HG03095 (cell line): Measurements from ENCODE around the gene SEMA5A.
"Not testable (repeated sequence)": the region's sequence is repeated elsewhere in the genome, so short reads cannot be mapped to it uniquely, and the experiment has no call there.

ENCODE experiments used
- ATAC-seq: cut with Tn5 transposase; IDR thresholded peaks from one replicate; pipeline ENCODE4 v1.9.1; 2021; ENCODE audit warnings: moderate library complexity; ENCODE audit not compliant: unreplicated experiment

Gene SEMA5A

DNA sequence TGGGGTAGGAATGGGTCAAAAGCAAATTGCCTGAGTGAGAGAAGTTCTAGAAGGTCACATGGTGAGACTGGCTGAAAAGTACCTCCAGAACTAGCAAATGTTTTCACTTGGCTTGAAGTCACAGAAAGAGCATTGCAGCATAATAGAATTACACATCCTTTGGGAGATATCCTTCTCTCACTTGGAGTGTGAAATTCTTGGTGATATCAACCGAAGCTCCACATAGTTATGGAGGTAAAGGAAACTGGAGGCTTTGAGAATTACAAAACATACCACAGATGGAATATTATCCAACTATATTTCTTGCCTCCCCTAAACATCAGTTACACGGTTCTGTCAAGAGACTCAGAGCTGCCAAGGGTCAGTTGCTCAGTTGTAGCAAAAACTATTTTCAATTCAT is 182.4 kb downstream of the SEMA5A start:
- ATAC-seq = peak; percentile 9

DNA sequence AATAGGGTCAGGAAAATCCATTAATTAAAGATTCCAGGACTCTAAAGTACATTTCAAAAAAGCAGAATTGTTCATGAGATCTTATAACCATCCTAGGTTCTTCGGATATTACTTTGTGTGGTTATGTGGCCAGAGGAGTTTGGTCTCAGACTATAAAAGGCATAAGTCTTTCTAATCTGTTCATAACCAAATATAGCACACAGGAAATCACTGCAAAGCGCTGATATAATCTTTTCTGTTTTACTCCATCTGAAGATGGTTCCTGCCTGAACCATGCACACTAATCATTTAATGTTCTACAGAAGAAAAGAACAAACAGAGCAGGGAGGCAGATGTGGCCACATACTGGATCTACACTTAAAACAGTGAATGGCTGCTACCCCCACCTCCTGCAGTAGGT is 182.8 kb downstream of the SEMA5A start:
- ATAC-seq = peak; percentile 58

DNA sequence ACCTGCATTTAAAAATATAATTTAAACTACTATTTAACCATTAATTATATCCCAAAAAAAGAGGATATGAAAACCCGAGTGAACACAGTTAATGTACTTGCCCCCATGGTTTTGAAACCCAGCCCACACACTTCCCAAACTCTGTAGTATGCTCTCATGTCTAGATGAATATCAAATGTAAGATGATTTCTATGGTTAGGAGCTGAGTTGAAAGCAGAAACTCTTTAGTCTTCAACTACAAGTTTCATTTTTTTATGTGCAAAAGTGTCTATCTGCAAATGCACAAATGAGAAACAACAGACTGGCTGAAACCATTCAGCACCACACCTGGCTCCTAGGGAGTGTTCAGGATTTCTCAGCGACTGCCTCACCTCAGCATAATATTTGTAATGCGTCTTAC is 183.3 kb downstream of the SEMA5A start:
- peak; percentile 64 for ATAC-seq

DNA sequence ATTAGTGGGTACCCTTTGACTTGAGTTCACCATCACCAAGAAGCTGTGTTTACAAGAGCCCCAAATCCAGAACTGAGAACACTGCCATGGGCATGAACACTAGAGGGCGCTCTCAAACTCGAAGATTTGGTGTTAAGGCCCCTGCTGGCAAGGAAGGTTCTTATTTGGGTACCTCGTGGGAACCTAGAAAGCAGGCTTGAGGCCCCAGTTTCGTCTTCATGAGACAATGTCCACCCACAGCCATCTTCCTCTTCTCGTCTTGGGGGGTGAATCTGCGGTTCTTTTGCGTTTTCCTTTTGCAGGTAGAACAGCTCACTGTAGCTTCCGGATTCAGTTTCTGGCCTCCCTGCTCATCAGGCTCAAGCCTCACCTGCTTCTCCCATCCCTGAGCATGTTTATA is 184.0 kb downstream of the SEMA5A start:
- ATAC-seq = peak; percentile 58

DNA sequence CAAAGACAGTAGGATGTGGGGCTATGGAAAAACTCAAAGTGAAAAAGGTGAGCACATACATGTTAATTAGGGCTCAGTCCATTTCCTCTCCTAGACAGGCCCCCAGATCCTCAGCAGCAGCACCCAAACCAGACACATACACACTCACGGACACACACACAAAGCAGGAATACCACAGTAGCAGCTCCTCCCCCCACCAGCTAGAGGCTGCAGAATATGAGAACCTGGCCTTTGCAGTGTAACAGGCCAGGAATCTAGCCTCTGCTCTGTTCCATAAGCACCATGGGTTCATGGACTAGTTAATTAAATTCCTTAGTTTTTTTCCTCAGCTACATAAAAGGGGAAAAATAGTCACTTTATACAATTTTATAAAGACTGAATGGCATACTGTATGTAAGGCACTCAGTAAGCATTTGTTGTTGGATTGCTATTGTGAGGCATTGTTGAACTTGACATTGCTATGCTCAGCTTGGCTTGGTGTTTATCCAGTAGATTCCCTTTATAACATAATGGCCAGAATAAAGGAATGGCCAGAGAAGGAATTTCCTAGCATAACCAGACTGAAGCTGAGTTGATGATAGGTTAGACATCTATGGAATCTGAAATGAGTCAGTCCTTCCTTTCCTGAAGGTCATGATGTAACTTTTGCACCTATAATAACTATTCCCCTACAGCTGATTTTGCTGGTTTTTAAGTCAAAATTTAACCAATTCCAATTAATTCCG is 186.8 kb downstream of the SEMA5A start:
- no peak for ATAC-seq

DNA sequence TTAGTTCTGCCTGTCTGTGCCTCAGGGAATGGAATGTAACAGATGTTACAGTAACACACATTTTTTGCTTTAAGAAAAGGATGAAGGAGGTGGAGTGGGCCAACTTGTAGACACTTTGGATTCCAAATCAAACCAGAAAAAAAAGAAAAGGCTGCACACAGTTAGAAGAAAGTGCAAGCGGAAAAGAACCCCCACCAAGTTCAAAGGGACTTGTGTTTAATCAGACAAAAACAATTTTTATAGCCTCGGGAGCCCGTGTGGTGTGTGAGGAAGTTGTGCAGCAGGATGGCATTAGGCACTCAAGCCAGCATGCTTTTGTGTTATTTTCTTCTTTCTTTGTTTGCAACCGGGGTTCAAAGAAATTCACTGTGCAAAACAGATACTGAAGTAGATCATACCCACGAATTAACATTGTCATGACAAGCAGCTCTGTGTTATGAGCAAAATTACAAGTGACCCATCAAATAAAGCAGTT is 189.5 kb downstream of the SEMA5A start:
- ATAC-seq = no peak

DNA sequence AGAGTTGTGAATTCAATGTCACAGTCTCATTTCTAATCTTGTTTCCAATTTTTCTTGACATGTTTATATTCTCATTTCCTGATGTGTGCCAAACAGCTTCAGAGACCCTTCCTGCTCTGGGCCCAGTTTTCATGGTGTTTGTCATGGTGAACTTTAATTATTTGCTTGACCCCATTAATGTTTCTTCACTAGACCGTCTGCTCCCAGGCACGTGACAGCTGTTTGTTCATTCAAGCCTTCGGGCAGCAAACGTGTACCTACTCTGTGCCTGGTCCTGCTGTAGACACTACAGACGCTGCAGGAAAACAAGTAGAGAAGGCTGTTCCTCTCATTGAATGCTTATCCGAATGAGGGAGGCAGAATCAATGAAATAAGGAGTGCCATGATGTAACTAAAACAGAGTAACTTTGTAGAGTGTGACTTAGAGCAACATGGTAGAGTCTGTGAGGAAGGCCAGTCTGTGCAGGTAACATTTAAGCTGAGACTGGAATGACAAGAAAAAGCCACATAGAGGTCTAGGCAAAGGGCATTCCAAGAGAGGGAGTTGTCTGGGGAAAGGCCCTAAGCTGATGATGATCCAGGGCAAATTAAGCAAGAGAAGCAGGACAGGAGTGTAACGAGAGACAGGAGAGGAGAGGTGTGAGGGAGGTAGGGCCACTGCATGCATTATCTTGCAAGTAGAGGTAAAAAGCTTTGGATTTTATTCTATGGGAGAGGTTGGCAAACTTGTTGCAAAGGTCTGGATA is 191.4 kb downstream of the SEMA5A start:
- no peak for ATAC-seq

DNA sequence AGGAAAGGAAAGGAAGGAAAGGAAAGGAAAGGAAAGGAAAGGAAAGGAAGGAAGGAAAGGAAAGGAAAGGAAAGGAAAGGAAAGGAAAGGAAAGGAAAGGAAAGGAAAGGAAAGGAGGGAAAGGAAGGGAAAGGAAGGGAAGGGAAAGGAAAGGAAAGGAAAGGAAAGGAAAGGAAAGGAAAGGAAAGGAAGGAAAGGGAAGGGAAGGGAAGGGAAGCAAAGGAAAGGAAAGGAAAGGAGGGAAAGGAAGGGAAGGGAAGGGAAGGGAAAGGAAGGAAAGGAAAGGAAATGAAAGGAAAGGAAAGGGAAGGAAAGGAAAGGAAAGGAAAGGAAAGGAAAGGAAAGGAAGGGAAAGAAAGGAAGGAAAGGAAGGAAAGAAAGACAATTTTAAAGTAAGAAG is 192.8 kb downstream of the SEMA5A start:
- ATAC-seq = not testable (repeated sequence)

DNA sequence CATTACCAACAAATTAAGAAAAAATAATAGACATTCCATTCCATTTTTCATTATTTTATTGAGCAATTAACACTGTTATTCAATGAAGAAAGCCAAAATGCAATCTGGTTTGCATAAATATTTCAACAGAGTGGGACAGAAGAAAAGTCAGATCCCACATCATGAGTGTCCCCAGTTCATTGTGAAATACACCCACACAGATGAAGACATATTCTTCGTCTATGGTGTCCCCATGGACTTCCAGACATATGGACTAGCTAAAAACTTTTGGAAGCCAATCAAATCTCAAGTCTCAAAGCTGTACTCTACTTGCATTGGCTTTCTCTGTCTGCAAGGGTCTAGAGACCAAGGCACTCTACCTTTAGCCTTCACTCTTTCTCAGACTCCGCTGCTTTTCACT is 194.3 kb downstream of the SEMA5A start:
- ATAC-seq = no peak

DNA sequence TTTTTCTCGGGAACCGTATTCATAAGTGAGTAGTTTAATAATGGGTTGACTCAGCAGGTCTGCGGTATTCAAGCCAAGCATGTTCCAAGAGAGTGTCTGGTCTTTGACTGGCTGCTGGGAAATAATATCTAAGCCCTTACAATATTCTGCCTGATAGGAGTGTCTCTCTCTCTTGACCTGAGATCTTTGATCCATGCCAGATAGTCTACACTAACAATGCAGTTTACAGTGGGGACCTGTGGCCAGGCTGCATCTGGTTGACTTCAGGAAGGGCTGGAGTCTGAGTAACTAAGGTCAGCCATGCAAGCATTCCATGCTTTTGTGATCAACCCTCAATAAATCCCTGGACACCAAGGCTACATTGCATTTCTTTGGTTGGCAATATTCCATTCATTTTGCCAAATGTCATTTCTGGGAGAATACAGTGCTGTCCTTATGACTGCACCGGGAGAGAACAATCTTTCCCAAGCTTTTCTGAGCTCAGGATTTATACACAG is 195.5 kb downstream of the SEMA5A start:
- ATAC-seq = no peak

DNA sequence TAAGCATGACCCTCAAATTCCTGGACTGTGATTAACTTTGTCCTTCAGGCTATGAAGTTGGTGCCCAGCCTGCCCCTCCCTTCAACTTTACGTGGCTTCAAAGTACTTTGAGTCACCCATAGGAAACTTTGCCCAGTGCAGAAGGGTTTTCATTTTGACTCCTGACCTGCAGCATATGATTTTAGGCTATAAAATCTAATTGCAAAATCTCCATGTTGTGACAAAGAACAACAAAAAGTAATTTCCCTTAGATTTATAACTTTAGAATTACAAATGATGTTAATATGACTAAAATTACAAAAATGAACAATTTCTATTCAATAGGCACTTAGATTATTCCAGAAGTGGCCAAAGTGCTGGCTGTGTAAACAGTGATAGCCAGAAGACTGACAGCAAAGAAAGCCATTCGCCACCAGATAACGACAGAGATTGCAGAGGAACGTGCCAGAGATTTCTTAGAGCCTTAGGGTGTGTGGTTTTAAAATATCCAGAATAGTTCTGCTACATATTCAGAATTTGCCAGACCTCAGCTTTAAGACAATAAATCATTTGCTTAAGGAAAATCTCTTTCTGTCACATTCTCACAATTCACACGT is 197.4 kb downstream of the SEMA5A start:
- no peak for ATAC-seq

DNA sequence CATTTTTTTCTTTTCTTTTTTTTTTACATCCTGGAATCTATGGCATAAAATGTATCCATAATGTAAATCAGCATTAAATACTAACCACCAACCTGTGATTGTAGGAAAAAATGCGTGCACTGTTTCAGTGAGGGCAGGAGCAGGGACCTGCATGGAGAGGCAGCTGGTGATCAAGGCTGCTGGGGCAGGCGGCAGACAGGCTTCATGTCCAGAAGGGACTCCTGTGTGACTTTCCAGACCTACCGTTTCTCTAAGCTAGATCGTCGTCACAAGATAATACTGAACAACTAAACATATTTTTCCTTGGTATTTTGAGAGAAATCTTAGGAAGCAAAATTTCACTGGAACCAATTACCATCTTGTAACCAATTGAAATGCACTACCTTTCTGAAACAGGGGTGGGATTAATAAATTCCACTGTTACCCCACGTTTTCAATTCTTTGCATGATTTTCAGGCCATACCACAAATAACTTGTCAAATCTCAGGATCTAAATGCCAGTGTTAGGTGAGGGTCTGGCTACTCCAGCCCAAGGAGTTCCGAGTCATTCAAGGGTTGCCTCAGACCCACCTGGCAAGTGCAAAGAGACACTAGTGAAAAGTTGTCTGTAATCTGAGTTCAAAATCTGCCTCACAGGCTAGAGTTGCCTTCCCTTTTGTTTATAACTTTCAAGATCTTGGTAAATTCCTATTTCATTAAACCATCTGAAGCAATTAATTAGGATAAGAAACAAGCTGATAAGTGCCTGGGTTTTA is 198.2 kb downstream of the SEMA5A start:
- ATAC-seq = no peak

DNA sequence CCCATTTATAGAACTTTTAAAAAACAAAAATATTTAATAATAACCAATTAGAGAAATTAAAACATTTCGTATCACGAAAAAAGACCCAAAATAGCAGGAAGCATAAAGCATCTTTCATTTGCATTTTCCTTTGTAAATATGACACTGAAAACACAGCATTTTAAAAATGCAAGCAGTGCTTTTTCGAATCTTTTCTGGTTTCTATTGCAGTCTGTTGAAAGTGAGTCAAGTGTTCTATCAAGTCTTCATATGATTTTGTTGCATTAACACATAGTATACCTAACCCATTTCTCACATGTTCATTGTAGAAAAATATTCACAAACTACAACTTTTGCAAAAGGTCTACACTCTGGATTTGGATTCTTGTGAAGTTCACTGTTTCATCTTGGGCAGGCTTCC is 198.8 kb downstream of the SEMA5A start:
- no peak for ATAC-seq

DNA sequence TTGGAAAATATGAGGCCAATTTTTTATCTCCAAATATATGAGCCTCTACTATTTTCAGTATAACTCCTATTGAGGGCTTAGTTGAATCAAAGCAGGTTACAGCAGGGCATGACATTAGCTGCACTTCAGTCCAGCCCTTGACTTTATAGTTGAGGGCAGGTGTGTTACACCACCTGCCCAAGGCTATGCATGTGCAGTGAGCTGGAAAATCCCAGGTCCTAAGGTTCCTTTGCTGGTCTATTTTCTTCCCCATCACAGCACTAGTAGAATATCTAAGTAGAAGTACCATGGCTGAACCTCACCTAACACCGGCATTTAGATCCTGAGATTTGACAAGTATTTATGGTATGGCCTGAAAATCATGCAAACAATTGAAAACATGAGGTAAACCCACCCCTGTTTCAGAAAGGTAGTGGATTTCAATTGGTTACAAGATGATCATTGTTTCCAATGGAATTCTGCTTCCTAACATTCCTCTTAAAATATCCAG is 201.1 kb downstream of the SEMA5A start:
- ATAC-seq = no peak

DNA sequence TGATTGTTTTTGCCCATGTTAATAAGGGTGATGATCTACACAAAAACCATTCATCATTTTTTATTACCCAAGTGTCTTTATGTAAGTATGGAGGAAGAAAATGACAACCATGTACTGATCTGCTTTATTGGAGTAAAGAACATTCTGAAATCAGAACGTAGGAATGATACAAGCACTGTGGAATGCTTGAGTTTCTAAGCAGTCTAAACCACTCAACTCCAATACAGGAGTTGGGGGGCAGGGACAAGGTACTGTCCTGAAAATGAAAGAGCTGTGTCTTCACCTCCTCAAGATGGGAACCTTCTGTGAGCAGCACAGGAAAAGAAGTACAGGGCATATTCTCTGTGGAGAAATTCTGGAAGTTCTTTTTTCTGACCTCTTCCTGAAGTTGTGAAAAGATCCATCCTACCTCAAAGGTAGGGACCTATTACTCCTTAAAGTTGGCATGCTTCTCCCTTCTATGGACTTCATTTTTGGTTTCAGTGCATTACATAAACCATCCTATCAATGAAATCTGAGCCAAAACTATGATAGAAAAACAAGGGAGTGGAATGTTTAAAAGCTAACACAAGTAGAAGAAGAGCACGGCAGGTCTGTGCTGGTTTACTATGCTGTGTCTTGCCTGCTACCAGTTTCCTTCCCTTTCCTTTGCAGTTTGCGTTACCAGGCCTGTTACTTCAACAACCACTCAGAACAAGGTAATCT is 202.6 kb downstream of the SEMA5A start:
- no peak for ATAC-seq

DNA sequence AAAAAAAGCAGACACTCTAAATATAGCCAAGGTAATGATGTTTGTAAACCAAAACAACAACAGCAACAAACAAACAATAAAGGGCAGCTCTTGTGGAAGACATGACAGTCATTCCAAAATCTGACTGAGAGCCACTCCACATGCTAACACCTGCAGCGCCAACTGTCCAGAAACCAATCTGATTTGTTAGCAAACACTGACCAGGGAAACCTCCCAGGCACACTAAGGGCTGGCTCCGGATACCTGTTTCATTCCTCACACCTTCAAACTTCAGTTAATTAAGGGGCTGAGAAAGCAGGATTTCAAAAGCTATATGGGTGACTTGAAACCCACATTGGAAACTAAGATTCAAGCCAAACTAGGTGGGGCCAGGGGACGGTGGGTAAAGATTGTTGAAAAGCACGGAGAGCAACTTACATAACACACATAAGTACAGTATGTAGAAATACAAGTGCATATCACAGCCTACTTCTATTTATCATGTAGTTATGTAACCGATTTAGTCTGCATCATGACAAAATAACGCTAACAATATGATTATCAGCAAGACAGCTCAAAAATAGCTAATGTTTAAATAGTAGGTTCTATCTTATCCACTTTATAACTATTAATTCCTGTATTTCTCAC is 203.6 kb downstream of the SEMA5A start:
- no peak for ATAC-seq

DNA sequence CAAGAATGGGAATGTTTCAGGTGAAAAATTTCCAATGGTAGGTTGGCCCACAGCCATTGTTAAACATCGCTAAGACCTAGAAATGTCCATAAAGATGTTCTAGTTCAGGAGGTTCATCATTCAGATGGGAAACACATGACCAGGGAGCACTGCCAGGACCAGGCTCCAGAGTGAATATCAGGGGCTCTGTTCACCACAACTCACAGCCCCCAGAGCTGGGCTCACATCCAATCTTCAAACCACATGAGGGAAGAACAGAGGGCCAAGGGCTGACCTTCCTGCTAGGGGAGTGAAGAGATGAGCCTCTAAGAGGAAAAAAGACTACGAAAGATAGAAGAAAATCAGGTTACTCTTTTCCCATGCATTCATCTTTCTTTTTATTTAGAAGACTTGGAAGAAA is 205.8 kb downstream of the SEMA5A start:
- no peak for ATAC-seq

DNA sequence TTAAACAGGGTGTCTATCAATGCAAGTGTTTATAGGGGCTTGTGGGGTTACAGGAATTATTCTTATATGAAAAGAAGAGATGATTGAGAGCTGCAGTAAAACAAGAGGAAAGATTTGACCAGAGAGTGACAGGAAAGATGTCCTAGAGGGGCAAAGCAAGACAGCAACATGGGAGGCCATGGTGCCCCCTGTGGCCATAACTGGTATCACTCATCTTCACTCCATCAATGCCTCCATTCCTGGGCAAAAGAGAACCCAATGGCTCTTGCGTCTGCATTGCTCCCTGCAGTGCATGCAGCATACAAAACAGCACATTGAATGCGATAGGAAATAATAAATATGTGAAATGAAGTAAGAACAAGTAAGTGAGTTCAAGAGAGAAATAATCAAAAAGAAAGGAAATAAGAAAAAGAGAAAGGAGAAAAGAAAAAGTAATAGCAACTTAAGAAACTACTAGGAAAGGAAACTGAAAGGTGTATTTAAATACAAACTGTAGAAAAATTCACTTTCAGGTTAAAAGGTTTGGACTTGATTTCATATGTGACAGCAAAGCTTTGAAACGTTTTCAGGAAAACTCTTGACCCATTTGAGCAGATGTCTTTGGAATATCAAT is 206.6 kb downstream of the SEMA5A start:
- no peak for ATAC-seq

DNA sequence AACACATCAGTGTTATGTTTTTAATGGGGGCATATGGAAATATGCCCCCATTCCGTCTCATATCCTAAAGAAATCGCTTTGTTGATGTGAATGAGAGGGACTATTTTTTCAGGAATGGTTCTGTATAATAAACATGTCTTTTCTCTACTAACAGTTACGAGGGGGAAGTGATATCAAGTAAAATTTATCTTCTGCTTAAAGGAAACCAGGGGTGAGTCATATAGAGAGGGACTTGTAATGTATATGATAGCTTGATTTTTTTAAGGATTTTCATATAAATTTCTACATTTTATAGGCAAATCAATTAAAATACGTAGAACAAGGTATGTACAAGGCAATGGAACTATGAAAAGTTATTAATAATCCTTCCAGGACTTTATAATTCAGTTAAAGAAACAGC is 207.1 kb downstream of the SEMA5A start:
- ATAC-seq = no peak
